Gastrocnemius medialis (tissue), 4 donors: Measurements from ENCODE around the gene PHLDB2.

Experiments used
- CTCF ChIP-seq, 5 experiments: fragments of 450-650 bp in 3 of 5; fragments of 200-600 bp in 2 of 5; sonication (generic) in 2 of 5; IDR thresholded peaks in 4 of 5; conservative IDR thresholded peaks in 1 of 5; 1 replicate in 4 of 5; 2 replicates in 1 of 5; pipeline ENCODE4 v1.5.1; 2016 to 2019; ENCODE audit warnings: antibody characterized with exemption in 5 of 5, mild to moderate bottlenecking in 3 of 5, moderate library complexity in 3 of 5
- POLR2A ChIP-seq, 2 donors: fragments of 450-650 bp; IDR thresholded peaks; one replicate each; pipeline ENCODE4 v1.6.1; 2017; ENCODE audit warnings: antibody characterized with exemption in 2 of 2, mild to moderate bottlenecking in 2 of 2, moderate library complexity in 2 of 2

GRCh38 chr3:111829023-111829422, 30.0 kb upstream of the PHLDB2 start:
- no peak for TF ChIP-seq POLR2A (IDR thresholded peaks at IDR 0.05)
- no peak for TF ChIP-seq CTCF (IDR thresholded peaks at IDR 0.05 in 4 of 5, conservative IDR thresholded peaks at IDR 0.05 in 1 of 5)
